GM06990 (cell line): ENCODE data around the gene WDR5.

Experiments used
- DNase-seq: peaks from one replicate; pipeline ENCODE4 v3.0.0-alpha.2; 2011; ENCODE audit not compliant: insufficient read length; ENCODE audit errors: extremely low read depth
- H3K27me3 ChIP-seq: replicated peaks from 2 replicates; pipeline ENCODE4 v1.6.0; 2011; ENCODE audit warnings: low read length; ENCODE audit not compliant: control insufficient read depth, insufficient read depth
- H3K36me3 ChIP-seq: 2 replicates; pipeline ENCODE4 v1.5.1; 2011; ENCODE audit warnings: low read length; ENCODE audit not compliant: control insufficient read depth, insufficient read depth
- H3K4me3 ChIP-seq: replicated peaks from 2 replicates; pipeline ENCODE4 v1.5.1; 2011; ENCODE audit warnings: low read depth, mild to moderate bottlenecking, control low read depth, low read length
- TF ChIP-seq, protein P1 (sequence below): IDR thresholded peaks from 2 replicates; pipeline ENCODE4 v1.5.1; 2011; ENCODE audit warnings: low read length, control low read depth, mild to moderate bottlenecking, inconsistent platforms; ENCODE audit not compliant: insufficient read depth, poor library complexity, severe bottlenecking

WDR5 gene

DNA sequence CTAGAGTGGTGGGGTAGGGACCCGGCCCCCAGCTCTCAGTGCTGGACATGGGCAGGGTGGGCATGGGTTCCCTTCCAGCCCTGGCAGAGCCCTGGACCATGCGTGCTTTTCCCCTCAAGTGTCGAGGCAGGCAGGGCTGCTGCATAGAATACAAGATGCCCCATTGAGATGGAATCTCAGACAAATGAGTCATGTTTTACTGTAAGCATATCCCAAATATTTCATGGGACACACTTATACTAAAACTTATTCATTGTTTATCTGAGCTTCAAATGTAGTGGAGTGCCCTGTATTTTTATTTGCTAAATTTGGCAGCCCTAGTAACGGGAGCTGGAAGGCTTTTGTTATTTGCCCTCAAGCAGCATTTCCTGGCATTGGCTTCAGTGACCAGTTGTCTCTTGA lies 31.6 kb downstream of the WDR5 start:
- TF ChIP-seq, protein P1, sequence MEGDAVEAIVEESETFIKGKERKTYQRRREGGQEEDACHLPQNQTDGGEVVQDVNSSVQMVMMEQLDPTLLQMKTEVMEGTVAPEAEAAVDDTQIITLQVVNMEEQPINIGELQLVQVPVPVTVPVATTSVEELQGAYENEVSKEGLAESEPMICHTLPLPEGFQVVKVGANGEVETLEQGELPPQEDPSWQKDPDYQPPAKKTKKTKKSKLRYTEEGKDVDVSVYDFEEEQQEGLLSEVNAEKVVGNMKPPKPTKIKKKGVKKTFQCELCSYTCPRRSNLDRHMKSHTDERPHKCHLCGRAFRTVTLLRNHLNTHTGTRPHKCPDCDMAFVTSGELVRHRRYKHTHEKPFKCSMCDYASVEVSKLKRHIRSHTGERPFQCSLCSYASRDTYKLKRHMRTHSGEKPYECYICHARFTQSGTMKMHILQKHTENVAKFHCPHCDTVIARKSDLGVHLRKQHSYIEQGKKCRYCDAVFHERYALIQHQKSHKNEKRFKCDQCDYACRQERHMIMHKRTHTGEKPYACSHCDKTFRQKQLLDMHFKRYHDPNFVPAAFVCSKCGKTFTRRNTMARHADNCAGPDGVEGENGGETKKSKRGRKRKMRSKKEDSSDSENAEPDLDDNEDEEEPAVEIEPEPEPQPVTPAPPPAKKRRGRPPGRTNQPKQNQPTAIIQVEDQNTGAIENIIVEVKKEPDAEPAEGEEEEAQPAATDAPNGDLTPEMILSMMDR = no peak
- DNase-seq = no peak
- Histone ChIP-seq H3K4me3 (no peak overlapping the region), H3K27me3 (no peaks in the 10 kb centered on the region), H3K36me3 (no peaks in the 10 kb centered on the region)

DNA sequence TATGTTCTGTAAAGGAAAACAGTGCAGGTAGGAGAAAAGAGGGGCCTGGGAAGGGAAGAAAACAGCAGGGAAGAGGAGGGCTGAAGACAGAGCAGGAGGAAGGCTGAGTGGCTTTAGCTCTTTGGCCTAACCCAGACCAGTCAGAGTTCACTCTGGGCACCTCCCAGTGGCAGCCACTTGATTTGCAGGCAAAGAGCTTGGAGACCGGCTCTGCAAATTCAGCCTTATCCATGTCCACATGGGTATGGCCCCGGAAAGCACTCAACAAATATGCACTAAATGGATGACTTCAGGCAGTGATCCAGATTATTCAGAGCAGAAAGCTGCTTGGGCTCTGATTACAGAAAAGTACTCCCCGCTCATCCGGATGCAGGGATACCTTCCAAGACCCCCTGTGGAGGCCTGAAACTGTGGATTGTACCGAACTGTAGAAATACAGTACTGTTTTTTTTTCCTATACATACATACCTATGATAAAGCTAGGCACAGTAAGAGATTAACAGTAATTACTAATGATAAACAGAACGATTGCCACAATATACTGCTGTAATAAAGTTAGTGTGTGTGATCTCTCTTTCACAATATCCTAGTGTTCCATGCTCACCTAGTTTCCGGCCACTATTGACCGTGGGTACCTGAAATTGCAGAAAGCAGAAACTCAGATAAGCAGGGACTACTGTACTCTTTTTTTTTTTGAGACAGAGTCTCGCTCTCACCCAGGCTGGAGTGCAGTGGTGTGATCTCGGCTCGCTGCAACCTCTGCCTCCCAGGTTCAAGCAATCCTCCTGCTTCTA lies 33.1 kb downstream of the WDR5 start:
- TF ChIP-seq, protein P1 = no peak
- no peaks in the 10 kb centered on the region for H3K27me3 ChIP-seq
- H3K4me3 ChIP-seq = no peak overlapping the region
- DNase-seq = no peak
- H3K36me3 ChIP-seq = no peaks in the 10 kb centered on the region

DNA sequence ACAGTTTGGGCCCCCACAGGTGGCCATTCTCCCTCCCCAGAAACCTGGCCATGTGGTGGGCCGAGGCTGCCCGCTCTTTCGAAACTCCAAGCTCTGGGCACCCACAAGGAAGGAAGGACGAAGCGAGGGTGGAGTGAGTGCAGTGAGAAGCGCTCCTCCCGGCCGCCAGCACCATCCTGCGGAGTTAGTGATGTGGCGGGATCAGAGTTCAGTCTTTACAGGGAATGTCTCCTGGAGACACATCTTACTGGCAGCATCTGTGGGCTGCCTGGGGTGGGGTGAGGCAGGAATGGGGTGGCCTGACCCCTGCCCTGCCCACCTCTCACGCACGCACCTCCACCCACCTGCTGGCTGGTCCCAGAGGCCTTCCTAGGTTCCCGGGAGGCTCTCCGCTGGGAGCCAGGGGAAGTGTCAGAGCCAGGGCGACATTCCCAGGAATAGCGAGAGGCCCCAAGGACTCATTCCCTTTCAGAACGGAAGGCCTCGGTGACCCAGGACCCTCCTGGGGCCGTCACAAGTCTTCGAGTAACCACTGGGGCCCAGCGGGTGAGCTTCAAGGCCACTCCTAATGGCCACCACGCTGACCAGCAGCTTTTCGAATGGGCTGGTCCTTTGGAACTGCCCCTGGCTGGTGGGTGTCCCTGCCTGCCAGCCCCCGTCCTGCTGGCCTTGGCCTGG lies 34.0 kb downstream of the WDR5 start:
- no peak for DNase-seq
- no peaks in the 10 kb centered on the region; the same call in 1 of the 2 replicates for H3K27me3 ChIP-seq
- TF ChIP-seq, protein P1 = no peak
- H3K4me3 ChIP-seq = no peak overlapping the region
- H3K36me3 ChIP-seq = no peaks in the 10 kb centered on the region

DNA sequence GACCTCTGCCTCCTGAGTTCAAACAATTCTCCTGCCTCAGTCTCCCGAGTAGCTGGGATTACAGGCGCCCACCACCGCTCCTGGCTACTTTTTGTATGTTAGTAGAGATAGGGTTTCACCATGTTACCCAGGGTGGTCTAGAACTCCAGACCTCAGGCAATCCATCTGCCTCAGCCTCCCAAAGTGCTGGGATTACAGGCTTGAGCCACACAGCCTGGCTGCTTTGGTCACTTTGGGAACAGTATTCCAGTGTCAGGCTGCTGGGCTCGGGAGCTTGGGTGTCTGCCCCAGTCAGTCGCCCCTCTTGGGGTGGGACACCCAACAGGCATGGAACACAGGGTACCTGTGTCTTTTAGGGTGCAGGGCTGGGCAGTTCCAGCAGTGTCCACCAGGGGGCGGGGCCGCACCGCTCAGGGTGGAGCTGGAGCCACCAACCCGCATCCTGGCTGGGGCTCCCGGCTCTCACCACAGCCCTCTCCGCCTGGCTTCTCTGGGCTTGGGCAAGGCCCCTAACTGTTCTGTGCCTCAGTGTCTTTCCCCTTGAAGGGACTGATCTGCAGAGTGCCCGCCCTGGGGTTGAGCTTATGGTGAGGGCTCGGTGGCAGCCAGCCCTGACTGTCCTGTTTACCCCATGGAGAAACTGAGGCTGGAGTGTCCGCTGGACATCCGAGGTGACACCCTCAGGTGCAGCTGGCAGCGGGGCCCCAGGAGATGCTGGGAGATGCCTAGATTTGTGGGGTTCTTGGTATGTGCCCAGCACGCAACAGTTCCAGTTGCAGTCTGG lies 34.8 kb downstream of the WDR5 start:
- Histone ChIP-seq H3K36me3 (no peaks in the 10 kb centered on the region), H3K27me3 (no peaks in the 10 kb centered on the region; the same call in 1 of the 2 replicates), H3K4me3 (no peak overlapping the region)
- no peak for DNase-seq
- TF ChIP-seq, protein P1 = no peak

DNA sequence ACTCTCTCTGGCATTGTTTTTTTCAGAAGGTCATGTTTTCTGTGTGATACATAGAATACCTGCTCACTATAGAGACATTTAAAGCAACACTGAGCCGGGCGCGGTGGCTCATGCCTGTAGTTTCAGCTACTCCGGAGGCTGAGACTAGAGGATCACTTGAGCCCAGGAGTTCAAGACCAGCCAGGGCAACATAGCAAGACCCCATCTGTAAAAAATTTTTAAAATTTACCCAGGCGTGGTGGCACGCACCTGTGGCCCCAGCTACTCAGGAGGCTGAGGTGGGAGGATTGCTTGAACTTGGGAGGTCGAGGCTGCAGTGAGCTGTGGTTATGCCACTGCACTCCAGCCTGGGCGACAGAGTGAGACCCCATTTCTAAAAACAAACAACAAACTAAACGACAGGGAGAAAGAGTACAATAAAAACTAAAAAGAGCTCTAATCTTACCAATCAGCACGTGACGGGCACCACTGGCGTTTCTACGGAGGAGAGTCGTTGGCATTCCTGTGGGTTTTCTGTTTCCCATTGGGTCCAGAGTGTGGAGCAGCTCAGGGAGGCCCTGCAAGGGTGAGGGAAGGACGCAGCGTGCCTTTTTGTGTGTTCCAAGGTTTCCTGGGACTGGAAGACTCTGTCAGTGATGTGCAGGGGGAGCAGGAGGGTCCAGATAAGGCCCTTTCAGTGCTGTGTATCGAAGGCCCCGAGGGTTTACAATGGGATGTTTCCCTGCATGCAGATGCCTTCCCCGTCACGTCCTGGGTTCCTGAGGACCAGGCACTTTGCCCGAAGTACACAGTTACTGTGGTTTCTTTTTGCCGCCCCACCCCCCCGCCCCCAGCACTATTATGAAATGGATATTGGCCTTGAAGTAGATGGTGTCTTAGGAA lies 35.7 kb downstream of the WDR5 start:
- Histone ChIP-seq H3K36me3 (no peaks in the 10 kb centered on the region), H3K27me3 (no peaks in the 10 kb centered on the region; the same call in 1 of the 2 replicates), H3K4me3 (no peak overlapping the region)
- DNase-seq = no peak
- TF ChIP-seq, protein P1 = no peak
